Astrocyte (in vitro differentiated cells and primary cell): ENCODE data around the gene CYP21A2. TPM values are rescaled to one million over a fixed set of nuclear protein-coding genes. Genes with fewer than 3 reads are reported as not detected.

ENCODE experiments used
- DNase-seq: peaks from one replicate; pipeline ENCODE4 v3.0.0-alpha.2; 2010; ENCODE audit warnings: low read depth
- FAIRE-seq: peaks from 2 replicates; lab custom pipeline; 2011; peaks lifted over from hg19 to GRCh38; lab: Jason Lieb, UNC
- H2AFZ ChIP-seq: 2 replicates; pipeline ENCODE4 v1.6.0; 2012; ENCODE audit warnings: low read depth, low read length, inconsistent platforms
- H3K27ac ChIP-seq: 2 replicates; pipeline ENCODE4 v1.5.1; 2011; ENCODE audit warnings: low read depth, low read length, inconsistent platforms
- H3K27me3 ChIP-seq: 2 replicates; pipeline ENCODE4 v1.6.0; 2011; ENCODE audit warnings: low read length, inconsistent platforms; ENCODE audit not compliant: insufficient read depth
- H3K36me3 ChIP-seq: 2 replicates; pipeline ENCODE4 v1.5.1; 2011; ENCODE audit warnings: low read length, inconsistent platforms; ENCODE audit not compliant: insufficient read depth
- H3K4me1 ChIP-seq: 2 replicates; pipeline ENCODE4 v1.5.1; 2011; ENCODE audit warnings: low read length, inconsistent platforms; ENCODE audit not compliant: insufficient read depth
- H3K4me2 ChIP-seq: 2 replicates; pipeline ENCODE4 v1.6.0; 2012; ENCODE audit warnings: low read length, inconsistent platforms
- H3K4me3 ChIP-seq: 2 replicates; pipeline ENCODE4 v1.5.1; 2011; ENCODE audit warnings: low read depth, mild to moderate bottlenecking, low read length, inconsistent platforms; ENCODE audit not compliant: insufficient read depth
- H3K79me2 ChIP-seq: 2 replicates; pipeline ENCODE4 v1.6.0; 2012; ENCODE audit warnings: mild to moderate bottlenecking, low read length, inconsistent platforms; ENCODE audit not compliant: insufficient read depth
- H3K9ac ChIP-seq: 2 replicates; pipeline ENCODE4 v1.6.0; 2012; ENCODE audit warnings: mild to moderate bottlenecking, low read length, inconsistent platforms
- H3K9me3 ChIP-seq: 2 replicates; pipeline ENCODE4 v1.5.1; 2012; ENCODE audit warnings: low read depth, mild to moderate bottlenecking, low read length, inconsistent platforms; ENCODE audit not compliant: insufficient read depth
- H4K20me1 ChIP-seq: 2 replicates; pipeline ENCODE4 v1.6.0; 2012; ENCODE audit warnings: low read length, inconsistent platforms; ENCODE audit not compliant: insufficient read depth
- H3K27ac Mint-ChIP-seq: one replicate; pipeline ENCODE4 v1.8.0; 2021; ENCODE audit warnings: mild to moderate bottlenecking, mixed read lengths; ENCODE audit not compliant: unreplicated experiment
- H3K27me3 Mint-ChIP-seq: one replicate; pipeline ENCODE4 v1.8.0; 2021; ENCODE audit warnings: low read depth, mixed read lengths; ENCODE audit not compliant: unreplicated experiment
- H3K36me3 Mint-ChIP-seq: one replicate; pipeline ENCODE4 v1.8.0; 2021; ENCODE audit warnings: low read depth, mixed read lengths; ENCODE audit not compliant: unreplicated experiment
- H3K4me1 Mint-ChIP-seq: one replicate; pipeline ENCODE4 v1.8.0; 2021; ENCODE audit warnings: low read depth, mixed read lengths; ENCODE audit not compliant: unreplicated experiment
- H3K4me3 Mint-ChIP-seq: one replicate; pipeline ENCODE4 v1.8.0; 2021; ENCODE audit warnings: mild to moderate bottlenecking, moderate library complexity, mixed read lengths; ENCODE audit not compliant: unreplicated experiment
- H3K9me3 Mint-ChIP-seq: one replicate; pipeline ENCODE4 v1.8.0; 2021; ENCODE audit warnings: mild to moderate bottlenecking, mixed read lengths; ENCODE audit not compliant: unreplicated experiment
- CTCF ChIP-seq: IDR thresholded peaks from 2 replicates; pipeline ENCODE4 v1.5.1; 2011; ENCODE audit warnings: low read depth, mild to moderate bottlenecking, inconsistent platforms, low read length, moderate library complexity; ENCODE audit not compliant: insufficient read depth
- EZH2 ChIP-seq: IDR thresholded peaks from 2 replicates; pipeline ENCODE4 v1.6.1; 2012; ENCODE audit warnings: mild to moderate bottlenecking, low read length, inconsistent platforms; ENCODE audit not compliant: insufficient read depth
- total RNA-seq: library from RNA; stranded (reverse); gene quantifications from 2 replicates; pipeline ENCODE4 v1.2.1, GENCODE V29; 2021

Gene CYP21A2
- total RNA-seq, 1 donor from 2014 or later = 0.11 TPM

- no peak overlapping the region for H3K4me3 Mint-ChIP-seq
- Histone ChIP-seq H3K79me2 (no peaks in the 10 kb centered on the region), H3K9ac (no peak overlapping the region), H3K27me3 (peaks cover 29% of the 10 kb centered on the region), H3K4me1 (no peaks in the 10 kb centered on the region), H4K20me1 (no peaks in the 10 kb centered on the region), H2AFZ (no peak overlapping the region), H3K4me2 (no peak overlapping the region), H3K27ac (no peak overlapping the region), H3K36me3 (no peaks in the 10 kb centered on the region), H3K4me3 (no peak overlapping the region), H3K9me3 (no peaks in the 10 kb centered on the region)
- peaks cover 4% of the 10 kb centered on the region for H3K4me1 Mint-ChIP-seq
- peaks cover 2% of the 10 kb centered on the region for H3K36me3 Mint-ChIP-seq
- no peak overlapping the region for H3K27ac Mint-ChIP-seq
- FAIRE-seq (no peak), DNase-seq (no peak)
- TF ChIP-seq CTCF (no peak), EZH2 (no peak)
- H3K27me3 Mint-ChIP-seq = peaks cover 52% of the 10 kb centered on the region
- peaks cover 3% of the 10 kb centered on the region for H3K9me3 Mint-ChIP-seq
Observed at GRCh38 chr6:32069878-32070515, 31.8 kb downstream of the CYP21A2 start.

GRCh38 chr6:32070814-32071543, 32.8 kb downstream of the CYP21A2 start:
- Histone ChIP-seq H3K4me3 (no peak overlapping the region), H3K79me2 (no peaks in the 10 kb centered on the region), H3K27ac (no peak overlapping the region), H3K4me2 (no peak overlapping the region), H3K9me3 (no peaks in the 10 kb centered on the region), H3K27me3 (peaks cover 27% of the 10 kb centered on the region), H2AFZ (no peak overlapping the region), H4K20me1 (no peaks in the 10 kb centered on the region), H3K4me1 (peaks cover 9% of the 10 kb centered on the region), H3K36me3 (no peaks in the 10 kb centered on the region), H3K9ac (no peak overlapping the region)
- FAIRE-seq (no peak), DNase-seq (no peak)
- no peak for TF ChIP-seq EZH2
- no peak for TF ChIP-seq CTCF
- Mint-ChIP-seq H3K27me3 (peaks cover 51% of the 10 kb centered on the region), H3K27ac (no peak overlapping the region), H3K4me3 (no peak overlapping the region), H3K4me1 (peaks cover 13% of the 10 kb centered on the region), H3K36me3 (peaks cover 2% of the 10 kb centered on the region), H3K9me3 (peaks cover 4% of the 10 kb centered on the region)

GRCh38 chr6:32073101-32073500, 34.9 kb downstream of the CYP21A2 start:
- no peak overlapping the region for H3K4me2 ChIP-seq
- Mint-ChIP-seq H3K4me1 (peaks cover 19% of the 10 kb centered on the region), H3K9me3 (peaks cover 4% of the 10 kb centered on the region), H3K4me3 (peak overlapping the region; percentile 36), H3K27ac (no peak overlapping the region), H3K36me3 (no peaks in the 10 kb centered on the region), H3K27me3 (peaks cover 39% of the 10 kb centered on the region)
- H3K9ac ChIP-seq = no peak overlapping the region
- TF ChIP-seq CTCF (no peak), EZH2 (no peak)
- H4K20me1 ChIP-seq = no peaks in the 10 kb centered on the region
- no peak for DNase-seq
- no peaks in the 10 kb centered on the region for H3K79me2 ChIP-seq
- H3K27ac ChIP-seq = no peak overlapping the region
- H3K36me3 ChIP-seq = no peaks in the 10 kb centered on the region
- peaks cover 27% of the 10 kb centered on the region for H3K27me3 ChIP-seq
- FAIRE-seq = no peak
- peaks cover 16% of the 10 kb centered on the region for H3K4me1 ChIP-seq
- no peak overlapping the region for H2AFZ ChIP-seq
- no peaks in the 10 kb centered on the region for H3K9me3 ChIP-seq
- no peak overlapping the region for H3K4me3 ChIP-seq
